Activated CD8-positive, alpha-beta T cell treated with anti-CD3 and anti-CD28 coated beads, Interleukin-2, amount 10 ng/mL, durations not matched to agents 7 days and 5 days (primary cell): ENCODE measurements around the gene B4GALT6. TPM values are rescaled to one million over a fixed set of nuclear protein-coding genes. Genes with fewer than 3 reads are reported as not detected.
A peak's percentile ranks its signal among the peaks of the same experiment; 100 is the strongest.

ENCODE experiments used
- ATAC-seq: fragments of 150-1000 bp; cut with Tn5 transposase; one replicate; pipeline ENCODE4 v1.10.0; 2021; ENCODE audit warnings: moderate library complexity
- CTCF ChIA-PET: fragments of 350-600 bp; sonication (Branson Sonifier 250); formaldehyde crosslinking; loops from one replicate; lab custom pipeline; 2021; ENCODE audit warnings: antibody characterized with exemption; lab: Charles Lee
- POLR2A ChIA-PET: fragments of 350-600 bp; sonication (Branson Sonifier 250); formaldehyde crosslinking; loops from one replicate; lab custom pipeline; 2021; ENCODE audit warnings: antibody characterized with exemption; lab: Charles Lee
- DNase-seq: peaks from one replicate; pipeline ENCODE4 v3.0.0-alpha.2; 2020
- H3K27ac Mint-ChIP-seq: one replicate; pipeline ENCODE4 v1.8.0; 2021; ENCODE audit warnings: mild to moderate bottlenecking, mixed read lengths
- H3K27me3 Mint-ChIP-seq: one replicate; pipeline ENCODE4 v1.8.0; 2021; ENCODE audit warnings: low read depth, mixed read lengths
- H3K36me3 Mint-ChIP-seq: one replicate; pipeline ENCODE4 v1.8.0; 2021; ENCODE audit warnings: low read depth, mixed read lengths
- H3K4me1 Mint-ChIP-seq: one replicate; pipeline ENCODE4 v1.8.0; 2021; ENCODE audit warnings: low read depth, mixed read lengths
- H3K4me3 Mint-ChIP-seq: one replicate; pipeline ENCODE4 v1.8.0; 2021; ENCODE audit warnings: mild to moderate bottlenecking, mixed read lengths
- H3K9me3 Mint-ChIP-seq: one replicate; pipeline ENCODE4 v1.8.0; 2022; ENCODE audit warnings: mixed read lengths; ENCODE audit not compliant: insufficient read depth
- total RNA-seq, 2 experiments: library from RNA; stranded (reverse); gene quantifications; one replicate each; pipeline ENCODE4 v1.2.3, GENCODE V29; 2021

Gene B4GALT6
- total RNA-seq, 2 experiments from 2014 or later, result 1.0 to 1.3 TPM

- Mint-ChIP-seq H3K27ac (no peak overlapping the region), H3K9me3 (no peaks in the 10 kb centered on the region), H3K4me1 (peaks cover 14% of the 10 kb centered on the region), H3K36me3 (no peaks in the 10 kb centered on the region), H3K27me3 (peaks cover 35% of the 10 kb centered on the region), H3K4me3 (no peak overlapping the region)
- ATAC-seq (no peak), DNase-seq (no peak)
- ChIA-PET CTCF (interaction anchor here (0.9 to 1.2 kb wide), 2 partner anchors 36 to 131 kb away, joined by 4 read pairs; no protein-coding TSS in a partner anchor), POLR2A (no interaction called here)
These were observed 2.2 kb upstream of the B4GALT6 start for GRCh38 chr18:31686572-31686971.

GRCh38 chr18:31685097-31686082 is 1.0 kb upstream of the B4GALT6 start:
- no peaks in the 10 kb centered on the region for H3K36me3 Mint-ChIP-seq
- POLR2A ChIA-PET, result no interaction called here

GRCh38 chr18:31683968-31684278 is 458 bp downstream of the B4GALT6 start:
- DNase-seq (no peak), ATAC-seq (no peak)
- Mint-ChIP-seq H3K27me3 (peaks cover 51% of the 10 kb centered on the region), H3K36me3 (no peaks in the 10 kb centered on the region), H3K4me3 (peak overlapping the region; percentile 70), H3K4me1 (peaks cover 14% of the 10 kb centered on the region), H3K9me3 (no peaks in the 10 kb centered on the region), H3K27ac (peak overlapping the region; percentile 58)
- ChIA-PET POLR2A (no interaction called here), CTCF (no interaction called here)

More at GRCh38 chr18:31685097-31686082, 1.0 kb upstream of the B4GALT6 start:
- Mint-ChIP-seq H3K27me3 (peaks cover 43% of the 10 kb centered on the region), H3K4me3 (peak overlapping the region; percentile 75), H3K9me3 (no peaks in the 10 kb centered on the region), H3K4me1 (peaks cover 14% of the 10 kb centered on the region), H3K27ac (peak overlapping the region; percentile 71)
- CTCF ChIA-PET, result no interaction called here
- DNase-seq (peak; percentile 48), ATAC-seq (peak; percentile 86)

GRCh38 chr18:31683106-31683505 is 1.3 kb downstream of the B4GALT6 start:
- H3K27me3 Mint-ChIP-seq, result peaks cover 56% of the 10 kb centered on the region
- DNase-seq, result no peak
- POLR2A ChIA-PET, result no interaction called here
- H3K9me3 Mint-ChIP-seq, result no peaks in the 10 kb centered on the region
- no peaks in the 10 kb centered on the region for H3K36me3 Mint-ChIP-seq
- H3K27ac Mint-ChIP-seq, result no peak overlapping the region
- no peak for ATAC-seq
- CTCF ChIA-PET, result no interaction called here
- H3K4me3 Mint-ChIP-seq, result no peak overlapping the region
- H3K4me1 Mint-ChIP-seq, result peaks cover 14% of the 10 kb centered on the region

GRCh38 chr18:31680831-31681568 is 3.4 kb downstream of the B4GALT6 start:
- CTCF ChIA-PET, result interaction anchor here (0.6 to 1.5 kb wide), 4 partner anchors 11 to 128 kb away, joined by 3 to 4 read pairs (median 3); no protein-coding TSS in a partner anchor
- ATAC-seq (no peak), DNase-seq (no peak)
- H3K36me3 Mint-ChIP-seq, result no peaks in the 10 kb centered on the region
- no peak overlapping the region for H3K4me3 Mint-ChIP-seq
- peaks cover 46% of the 10 kb centered on the region for H3K27me3 Mint-ChIP-seq
- no peaks in the 10 kb centered on the region for H3K9me3 Mint-ChIP-seq
- peaks cover 11% of the 10 kb centered on the region for H3K4me1 Mint-ChIP-seq
- no peak overlapping the region for H3K27ac Mint-ChIP-seq
- POLR2A ChIA-PET, result no interaction called here

- peaks cover 44% of the 10 kb centered on the region for H3K27me3 Mint-ChIP-seq
- ChIA-PET POLR2A (no interaction called here), CTCF (interaction anchor here (0.8 to 1.5 kb wide), 3 partner anchors 11 to 128 kb away, joined by 3 to 4 read pairs (median 3); no protein-coding TSS in a partner anchor)
- no peaks in the 10 kb centered on the region for H3K9me3 Mint-ChIP-seq
- peaks cover 7% of the 10 kb centered on the region for H3K4me1 Mint-ChIP-seq
- H3K36me3 Mint-ChIP-seq, result no peaks in the 10 kb centered on the region
- DNase-seq (no peak), ATAC-seq (no peak)
- no peak overlapping the region for H3K4me3 Mint-ChIP-seq
- no peak overlapping the region for H3K27ac Mint-ChIP-seq
These were observed 4.0 kb downstream of the B4GALT6 start for GRCh38 chr18:31680433-31680811.

- no peak for DNase-seq
- POLR2A ChIA-PET, result no interaction called here
- H3K36me3 Mint-ChIP-seq, result no peaks in the 10 kb centered on the region
- H3K4me3 Mint-ChIP-seq, result no peak overlapping the region
- no peak overlapping the region for H3K27ac Mint-ChIP-seq
- no peak for ATAC-seq
- CTCF ChIA-PET, result interaction anchor here (1.3 to 1.5 kb wide), 2 partner anchors 12 to 124 kb away, joined by 3 to 4 read pairs; no protein-coding TSS in a partner anchor
- peaks cover 47% of the 10 kb centered on the region for H3K27me3 Mint-ChIP-seq
- H3K4me1 Mint-ChIP-seq, result peaks cover 7% of the 10 kb centered on the region
- no peaks in the 10 kb centered on the region for H3K9me3 Mint-ChIP-seq
These were observed 4.5 kb downstream of the B4GALT6 start for GRCh38 chr18:31679791-31680432.

- peaks cover 45% of the 10 kb centered on the region for H3K27me3 Mint-ChIP-seq
- CTCF ChIA-PET, result no interaction called here
- POLR2A ChIA-PET, result no interaction called here
- no peak overlapping the region for H3K4me3 Mint-ChIP-seq
- no peaks in the 10 kb centered on the region for H3K9me3 Mint-ChIP-seq
- DNase-seq, result no peak
- no peaks in the 10 kb centered on the region for H3K36me3 Mint-ChIP-seq
- no peak overlapping the region for H3K27ac Mint-ChIP-seq
- ATAC-seq, result no peak
- H3K4me1 Mint-ChIP-seq, result peaks cover 5% of the 10 kb centered on the region
These were observed 5.1 kb downstream of the B4GALT6 start for GRCh38 chr18:31679133-31679742.

GRCh38 chr18:31678425-31678824 is 6.0 kb downstream of the B4GALT6 start:
- POLR2A ChIA-PET, result no interaction called here
- H3K9me3 Mint-ChIP-seq, result no peaks in the 10 kb centered on the region
- H3K36me3 Mint-ChIP-seq, result no peaks in the 10 kb centered on the region
- H3K27me3 Mint-ChIP-seq, result peaks cover 37% of the 10 kb centered on the region
- CTCF ChIA-PET, result no interaction called here
- H3K27ac Mint-ChIP-seq, result no peak overlapping the region
- no peak overlapping the region for H3K4me3 Mint-ChIP-seq
- DNase-seq (no peak), ATAC-seq (no peak)
- H3K4me1 Mint-ChIP-seq, result no peaks in the 10 kb centered on the region

GRCh38 chr18:31677592-31677991 is 6.8 kb downstream of the B4GALT6 start:
- no peak for ATAC-seq
- DNase-seq, result no peak
- no peak overlapping the region for H3K27ac Mint-ChIP-seq
- H3K9me3 Mint-ChIP-seq, result no peaks in the 10 kb centered on the region
- H3K27me3 Mint-ChIP-seq, result peaks cover 30% of the 10 kb centered on the region
- CTCF ChIA-PET, result no interaction called here
- POLR2A ChIA-PET, result no interaction called here
- H3K4me3 Mint-ChIP-seq, result no peak overlapping the region
- H3K36me3 Mint-ChIP-seq, result no peaks in the 10 kb centered on the region
- H3K4me1 Mint-ChIP-seq, result no peaks in the 10 kb centered on the region

- H3K27ac Mint-ChIP-seq, result no peak overlapping the region
- DNase-seq, result no peak
- H3K4me3 Mint-ChIP-seq, result no peak overlapping the region
- CTCF ChIA-PET, result no interaction called here
- H3K4me1 Mint-ChIP-seq, result no peaks in the 10 kb centered on the region
- H3K36me3 Mint-ChIP-seq, result no peaks in the 10 kb centered on the region
- H3K9me3 Mint-ChIP-seq, result no peaks in the 10 kb centered on the region
- no peak for ATAC-seq
- POLR2A ChIA-PET, result no interaction called here
- H3K27me3 Mint-ChIP-seq, result peaks cover 24% of the 10 kb centered on the region
These were observed 9.0 kb downstream of the B4GALT6 start for GRCh38 chr18:31675404-31675803.
